Choroid plexus epithelial cell (primary cell): ENCODE data around the gene TRPV2.

Experiments used
- DNase-seq: peaks from one replicate; pipeline ENCODE4 v3.0.0-alpha.2; 2010; ENCODE audit warnings: low read depth
- H3K4me3 ChIP-seq: 2 replicates; pipeline ENCODE4 v1.5.1; 2011; ENCODE audit warnings: low read depth, mild to moderate bottlenecking, control low read depth, low read length, moderate library complexity
- CTCF ChIP-seq: conservative IDR thresholded peaks from 2 replicates; pipeline ENCODE4 v1.5.1; 2011; ENCODE audit warnings: low read depth, mild to moderate bottlenecking, control low read depth, inconsistent platforms, low read length, moderate library complexity

Gene TRPV2

DNA sequence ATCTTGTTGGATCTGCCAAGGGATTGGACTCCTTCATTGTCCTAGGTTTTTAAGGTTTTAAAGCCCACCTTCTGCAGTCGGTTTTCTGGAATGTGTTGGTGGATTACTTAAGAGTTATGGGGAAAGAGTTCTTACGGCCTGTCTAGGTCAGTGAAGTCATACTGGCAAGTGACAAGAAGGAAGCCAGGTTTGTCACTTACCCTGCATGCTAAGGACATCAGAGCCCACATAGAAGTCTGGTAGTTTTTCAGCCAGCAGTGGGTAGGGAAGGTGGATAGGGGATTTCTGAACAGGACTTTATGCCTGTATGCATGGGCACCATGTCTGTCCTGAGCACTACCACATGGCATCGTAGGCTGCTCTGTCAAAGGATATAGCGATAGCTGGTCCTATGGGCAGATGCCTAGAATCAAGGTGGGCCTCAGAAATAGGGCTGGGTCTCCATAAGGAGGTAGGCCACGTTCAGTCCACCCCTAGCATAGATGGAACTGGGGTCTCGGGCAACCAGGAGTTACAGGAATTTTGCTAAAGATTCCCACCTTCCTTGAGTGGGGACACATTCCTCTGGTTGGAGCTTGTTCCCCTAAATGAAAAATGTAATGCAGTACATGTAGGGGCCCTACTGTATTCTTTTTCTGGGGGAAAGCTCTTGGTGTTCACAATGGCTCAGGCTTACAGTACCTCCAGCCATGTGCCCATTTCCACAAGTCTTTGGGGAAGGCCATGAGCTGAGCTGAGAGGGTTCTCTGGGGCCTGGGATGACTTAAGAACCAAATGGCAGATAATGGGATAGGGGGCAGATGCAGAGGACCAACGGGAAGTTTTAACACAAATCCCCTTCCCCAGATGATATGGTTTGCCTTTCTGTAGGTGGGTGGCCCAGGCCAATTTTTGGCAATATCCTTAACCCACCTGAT is 27.5 kb downstream of the TRPV2 start:
- no peak for TF ChIP-seq CTCF
- peak overlapping the region; percentile 24 for H3K4me3 ChIP-seq
- DNase-seq: peak; percentile 47

DNA sequence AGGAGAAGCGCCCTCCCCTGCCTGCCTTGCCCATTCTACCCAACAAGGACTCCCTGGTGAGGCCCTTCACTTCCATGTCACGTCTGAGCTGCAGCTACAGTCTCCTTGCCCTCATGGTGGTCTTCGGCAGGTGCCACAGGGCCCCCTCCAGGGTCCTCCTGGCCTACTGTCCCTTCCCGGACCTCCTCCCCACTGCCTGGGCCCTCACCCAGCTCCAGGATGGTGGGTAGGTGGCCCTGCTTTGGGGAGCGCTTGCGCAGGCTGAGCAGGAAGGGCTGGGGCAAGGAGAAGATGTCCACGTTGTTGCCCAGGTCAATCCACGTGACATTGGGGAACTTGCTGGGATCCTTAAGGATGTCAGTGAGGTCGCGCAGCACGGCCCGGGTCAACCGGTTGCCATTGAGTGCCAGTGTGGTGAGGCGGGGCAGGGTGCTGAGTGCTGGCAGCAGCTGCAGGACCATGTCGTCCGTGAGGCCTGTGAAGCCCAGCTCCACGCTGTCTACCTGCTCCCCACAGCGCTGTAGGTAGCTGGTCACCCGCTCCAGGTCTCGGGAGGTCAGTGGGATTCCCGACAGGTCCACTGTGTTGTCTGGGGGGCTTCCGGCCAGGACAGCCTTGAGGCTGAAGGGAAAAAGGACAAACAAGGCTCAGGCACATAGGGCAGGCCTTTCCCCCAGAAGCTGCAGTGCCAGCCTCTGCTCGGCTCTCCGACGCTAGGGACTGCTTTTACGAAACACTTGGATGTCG is 28.3 kb downstream of the TRPV2 start:
- no peak for DNase-seq
- no peak overlapping the region for H3K4me3 ChIP-seq
- no peak for TF ChIP-seq CTCF

GRCh38 chr17:16444258-16444886 is 29.0 kb downstream of the TRPV2 start:
- no peak overlapping the region for H3K4me3 ChIP-seq
- no peak for TF ChIP-seq CTCF
- no peak for DNase-seq

GRCh38 chr17:16446338-16446983 is 31.1 kb downstream of the TRPV2 start:
- DNase-seq: no peak
- H3K4me3 ChIP-seq: no peak overlapping the region
- peak; percentile 17 for TF ChIP-seq CTCF

DNA sequence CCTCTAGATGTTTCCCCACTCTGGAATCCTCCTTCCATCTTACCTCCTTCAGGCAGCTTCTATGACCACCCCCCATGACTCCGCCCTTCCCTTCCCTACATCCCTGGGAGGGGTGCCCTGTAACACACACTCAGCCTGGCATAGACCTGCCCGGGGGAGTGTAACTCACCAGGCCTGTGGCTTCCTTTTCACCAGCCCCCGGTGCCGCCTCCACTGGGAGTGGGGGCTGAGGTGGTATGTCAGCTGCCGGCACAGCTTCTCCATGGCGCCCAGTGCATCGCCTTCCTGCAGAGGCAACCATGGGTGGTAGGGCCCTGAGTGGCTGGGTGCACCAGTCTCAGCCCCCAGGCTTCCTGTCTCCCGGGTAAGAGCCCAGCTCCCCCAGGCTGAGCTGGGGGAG is 32.3 kb downstream of the TRPV2 start:
- TF ChIP-seq CTCF: no peak
- no peak overlapping the region for H3K4me3 ChIP-seq

GRCh38 chr17:16448490-16448889 is 33.1 kb downstream of the TRPV2 start:
- no peak overlapping the region for H3K4me3 ChIP-seq
- TF ChIP-seq CTCF: no peak
- no peak for DNase-seq

More for the DNA sequence above, 32.3 kb downstream of the TRPV2 start:
- DNase-seq: no peak
